DMS153 treated with DMSO at 0.1 percent for 48 hours (cell line): Measurements from ENCODE around the gene GDPGP1.

ENCODE experiments used
- DNase-seq: peaks from one replicate; lab custom pipeline; 2025; ENCODE audit not compliant: unreplicated experiment; lab: John Stamatoyannopoulos, UW

GDPGP1 gene

DNA sequence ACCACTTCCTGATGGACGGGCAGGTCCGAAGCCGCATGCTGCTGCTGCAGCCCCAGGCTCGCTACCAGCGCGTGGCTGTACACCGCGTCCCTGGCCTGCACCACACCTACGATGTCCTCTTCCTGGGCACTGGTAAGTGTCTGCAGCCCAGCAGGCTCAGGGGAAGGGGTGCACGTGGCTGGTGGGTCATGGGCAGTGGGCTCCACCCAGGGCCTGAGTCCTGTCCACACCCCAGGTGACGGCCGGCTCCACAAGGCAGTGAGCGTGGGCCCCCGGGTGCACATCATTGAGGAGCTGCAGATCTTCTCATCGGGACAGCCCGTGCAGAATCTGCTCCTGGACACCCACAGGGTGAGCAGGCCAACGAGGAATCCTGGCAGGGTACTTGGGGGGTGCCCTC lies 9.0 kb upstream of the GDPGP1 start:
- DNase-seq, result no peak

DNA sequence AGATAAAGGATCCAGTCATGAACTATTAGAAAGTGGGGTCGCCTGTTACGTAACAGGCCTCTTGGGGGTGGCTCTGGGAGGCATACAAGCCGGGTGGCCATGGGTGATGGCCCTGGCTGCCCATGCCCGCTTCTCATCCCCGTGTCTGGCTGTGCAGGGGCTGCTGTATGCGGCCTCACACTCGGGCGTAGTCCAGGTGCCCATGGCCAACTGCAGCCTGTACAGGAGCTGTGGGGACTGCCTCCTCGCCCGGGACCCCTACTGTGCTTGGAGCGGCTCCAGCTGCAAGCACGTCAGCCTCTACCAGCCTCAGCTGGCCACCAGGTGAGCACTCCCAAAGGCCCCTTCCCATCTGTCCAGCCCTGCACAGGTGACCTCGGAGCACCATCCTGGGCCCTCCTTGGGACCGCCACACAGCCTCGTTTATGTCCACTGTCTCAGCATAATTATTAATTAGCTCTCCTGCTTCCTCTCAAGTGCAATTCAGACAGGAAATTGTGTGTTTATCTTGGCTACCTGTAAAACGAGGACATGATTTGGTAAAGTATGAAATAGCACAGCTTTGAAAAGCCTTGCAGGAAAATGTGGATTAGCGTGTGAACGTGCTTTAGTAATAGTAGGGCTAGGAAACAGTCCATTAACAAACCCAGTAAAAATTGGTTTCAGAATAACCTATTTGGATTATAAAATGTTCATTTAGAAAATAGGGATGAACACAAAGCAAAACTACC lies 8.3 kb upstream of the GDPGP1 start:
- DNase-seq, result no peak

DNA sequence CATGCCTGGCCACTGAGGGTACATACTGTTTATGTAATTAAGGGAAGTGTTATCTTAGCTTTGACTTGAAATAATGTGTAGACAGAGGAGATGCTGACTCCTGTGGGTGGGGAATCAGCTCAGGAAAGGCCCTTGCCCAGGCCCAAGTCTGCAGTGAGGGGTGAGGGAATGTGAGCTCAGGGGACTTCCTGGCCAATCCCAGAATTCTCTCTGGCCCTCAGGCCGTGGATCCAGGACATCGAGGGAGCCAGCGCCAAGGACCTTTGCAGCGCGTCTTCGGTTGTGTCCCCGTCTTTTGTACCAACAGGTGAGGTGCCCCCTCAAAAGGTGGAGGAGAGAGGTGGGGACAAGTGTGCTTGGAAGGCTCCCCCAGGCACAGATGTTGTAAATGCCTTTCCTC lies 6.7 kb upstream of the GDPGP1 start:
- DNase-seq, result no peak

DNA sequence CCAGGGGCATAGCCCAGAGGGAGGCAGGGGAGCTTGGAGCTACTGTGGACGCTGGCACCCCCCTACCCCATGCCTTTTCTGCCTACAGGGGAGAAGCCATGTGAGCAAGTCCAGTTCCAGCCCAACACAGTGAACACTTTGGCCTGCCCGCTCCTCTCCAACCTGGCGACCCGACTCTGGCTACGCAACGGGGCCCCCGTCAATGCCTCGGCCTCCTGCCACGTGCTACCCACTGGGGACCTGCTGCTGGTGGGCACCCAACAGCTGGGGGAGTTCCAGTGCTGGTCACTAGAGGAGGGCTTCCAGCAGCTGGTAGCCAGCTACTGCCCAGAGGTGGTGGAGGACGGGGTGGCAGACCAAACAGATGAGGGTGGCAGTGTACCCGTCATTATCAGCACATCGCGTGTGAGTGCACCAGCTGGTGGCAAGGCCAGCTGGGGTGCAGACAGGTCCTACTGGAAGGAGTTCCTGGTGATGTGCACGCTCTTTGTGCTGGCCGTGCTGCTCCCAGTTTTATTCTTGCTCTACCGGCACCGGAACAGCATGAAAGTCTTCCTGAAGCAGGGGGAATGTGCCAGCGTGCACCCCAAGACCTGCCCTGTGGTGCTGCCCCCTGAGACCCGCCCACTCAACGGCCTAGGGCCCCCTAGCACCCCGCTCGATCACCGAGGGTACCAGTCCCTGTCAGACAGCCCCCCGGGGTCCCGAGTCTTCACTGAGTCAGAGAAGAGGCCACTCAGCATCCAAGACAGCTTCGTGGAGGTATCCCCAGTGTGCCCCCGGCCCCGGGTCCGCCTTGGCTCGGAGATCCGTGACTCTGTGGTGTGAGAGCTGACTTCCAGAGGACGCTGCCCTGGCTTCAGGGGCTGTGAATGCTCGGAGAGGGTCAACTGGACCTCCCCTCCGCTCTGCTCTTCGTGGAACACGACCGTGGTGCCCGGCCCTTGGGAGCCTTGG lies 5.9 kb upstream of the GDPGP1 start:
- DNase-seq, result no peak

DNA sequence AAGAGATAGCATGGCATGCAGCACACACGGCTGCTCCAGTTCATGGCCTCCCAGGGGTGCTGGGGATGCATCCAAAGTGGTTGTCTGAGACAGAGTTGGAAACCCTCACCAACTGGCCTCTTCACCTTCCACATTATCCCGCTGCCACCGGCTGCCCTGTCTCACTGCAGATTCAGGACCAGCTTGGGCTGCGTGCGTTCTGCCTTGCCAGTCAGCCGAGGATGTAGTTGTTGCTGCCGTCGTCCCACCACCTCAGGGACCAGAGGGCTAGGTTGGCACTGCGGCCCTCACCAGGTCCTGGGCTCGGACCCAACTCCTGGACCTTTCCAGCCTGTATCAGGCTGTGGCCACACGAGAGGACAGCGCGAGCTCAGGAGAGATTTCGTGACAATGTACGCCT lies 5.0 kb upstream of the GDPGP1 start:
- no peak for DNase-seq

DNA sequence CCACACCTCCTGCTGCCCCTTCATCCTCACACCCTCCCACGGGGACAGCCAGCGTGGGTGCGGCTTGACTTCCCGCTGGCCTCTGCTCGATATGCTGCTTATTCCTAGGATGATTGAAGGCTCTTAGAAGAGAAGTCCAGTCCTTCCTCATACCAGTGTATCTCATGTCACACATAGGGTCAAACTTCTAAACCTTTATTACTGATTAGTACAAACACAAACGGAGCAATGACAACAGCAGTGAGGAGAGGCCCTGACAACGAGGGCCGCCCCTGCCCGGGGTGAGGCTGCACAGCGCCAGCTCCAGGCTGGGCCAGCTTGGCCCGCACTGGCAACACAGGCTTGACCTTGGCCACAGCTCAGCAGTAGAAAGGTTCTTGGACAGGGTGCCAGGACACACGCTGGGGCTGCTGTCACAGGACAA lies 3.9 kb upstream of the GDPGP1 start:
- DNase-seq, result no peak

DNA sequence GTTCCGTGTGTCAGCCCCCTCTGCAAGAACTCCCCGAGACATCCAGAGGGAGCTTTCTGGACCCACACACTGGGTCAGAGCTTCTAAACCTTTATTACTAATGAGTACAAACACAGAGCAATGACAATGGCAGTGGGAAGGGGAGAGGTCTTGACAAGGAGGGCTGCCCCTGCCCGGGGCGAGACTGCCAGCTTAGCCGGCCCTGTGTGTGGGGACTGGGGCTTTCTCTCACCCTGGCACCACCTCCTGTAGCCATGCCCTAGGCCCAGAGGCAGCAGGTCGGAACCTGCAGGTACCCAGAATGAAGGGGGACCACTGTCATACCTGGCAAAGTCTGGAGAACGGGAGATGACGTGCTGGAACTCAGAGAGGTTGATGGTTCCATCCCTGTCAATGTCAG lies 3.4 kb upstream of the GDPGP1 start:
- DNase-seq, result no peak

DNA sequence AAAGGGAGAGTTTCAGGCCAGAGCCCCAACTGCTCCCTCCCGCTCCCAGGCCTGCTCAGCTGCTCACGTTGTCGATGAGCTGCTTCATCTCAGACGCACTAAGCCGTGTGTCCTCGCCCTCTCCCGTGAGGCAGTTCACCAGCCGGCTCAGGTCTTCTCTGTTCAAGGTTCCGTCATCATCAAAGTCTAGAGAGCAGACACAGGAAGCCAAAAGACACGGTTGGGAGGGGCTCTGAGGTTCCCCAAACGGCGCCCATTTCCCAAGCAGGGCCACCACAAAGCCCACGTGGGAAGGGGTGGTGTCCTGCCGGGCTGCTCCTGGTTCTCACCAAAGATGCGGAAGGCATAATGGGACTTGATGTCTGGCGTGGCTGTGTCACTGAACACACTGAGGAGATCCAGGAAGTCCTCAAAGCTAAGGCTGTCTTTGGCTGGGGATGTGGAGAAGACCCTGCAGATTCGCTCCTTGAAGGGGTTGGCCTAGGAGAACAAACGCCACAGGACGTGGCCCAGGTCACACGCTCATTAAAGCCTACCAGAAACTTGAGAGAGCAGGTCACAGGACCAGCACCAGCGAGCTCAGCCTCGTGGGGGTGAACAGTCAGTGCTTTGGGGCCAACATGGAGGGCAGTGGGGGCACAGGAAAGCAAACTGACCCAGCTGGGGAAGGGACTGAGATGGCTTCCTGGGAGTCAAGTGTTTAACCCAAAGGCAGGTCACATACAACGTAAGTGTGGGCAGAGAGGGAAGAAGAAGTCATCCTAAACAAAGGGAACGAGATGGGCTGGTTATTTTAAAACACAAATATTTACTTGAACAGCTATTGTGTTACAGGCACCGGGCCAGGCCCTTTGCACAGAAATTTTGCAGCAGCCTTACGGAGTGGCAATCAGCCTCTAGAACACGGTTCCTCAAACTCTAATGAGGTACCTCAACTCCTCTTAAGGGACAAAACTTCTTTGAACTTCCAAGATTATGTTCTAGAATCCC lies 2.7 kb upstream of the GDPGP1 start:
- no peak for DNase-seq

DNA sequence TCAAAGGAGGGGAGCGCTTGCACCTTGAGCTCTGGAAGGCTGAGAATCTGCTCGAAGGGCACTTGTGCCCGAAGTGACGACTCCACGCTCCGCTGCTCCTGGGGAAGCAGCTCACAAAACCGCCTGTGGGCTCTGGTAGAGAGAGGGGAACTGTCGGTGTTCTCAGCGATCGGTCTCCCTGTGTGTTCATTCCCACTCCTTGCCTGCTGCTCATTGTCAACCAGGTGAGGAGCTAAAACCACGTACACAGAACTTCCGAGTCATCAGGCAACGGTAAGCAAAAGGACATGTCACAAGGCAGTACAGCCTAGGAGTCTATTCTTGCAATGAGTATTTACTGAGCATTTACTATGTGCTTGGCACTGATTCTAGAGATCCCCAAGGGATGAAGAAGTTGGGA lies 1.8 kb upstream of the GDPGP1 start:
- no peak for DNase-seq

DNA sequence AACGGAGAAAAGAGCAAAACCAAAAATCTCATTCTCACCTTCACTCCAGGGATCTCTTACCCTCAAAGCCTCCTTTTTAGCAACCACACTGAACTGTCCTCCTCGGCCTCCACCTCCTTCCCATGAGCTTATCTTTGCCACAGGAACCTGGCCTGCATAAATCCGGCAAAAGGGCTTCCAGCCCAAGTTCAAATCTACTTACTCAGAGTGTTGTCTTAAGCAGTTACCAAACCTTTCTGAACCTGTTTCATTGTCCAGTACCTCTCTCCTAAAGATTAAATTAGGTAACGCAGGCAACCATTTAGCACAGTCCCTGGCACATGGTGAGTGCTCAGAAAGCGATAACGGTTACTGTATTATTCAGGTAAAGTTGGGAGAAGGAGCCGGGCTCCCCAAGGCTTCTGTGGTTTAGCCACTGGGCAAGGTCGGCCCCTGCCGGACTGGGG lies 1.0 kb upstream of the GDPGP1 start:
- DNase-seq, result no peak

DNA sequence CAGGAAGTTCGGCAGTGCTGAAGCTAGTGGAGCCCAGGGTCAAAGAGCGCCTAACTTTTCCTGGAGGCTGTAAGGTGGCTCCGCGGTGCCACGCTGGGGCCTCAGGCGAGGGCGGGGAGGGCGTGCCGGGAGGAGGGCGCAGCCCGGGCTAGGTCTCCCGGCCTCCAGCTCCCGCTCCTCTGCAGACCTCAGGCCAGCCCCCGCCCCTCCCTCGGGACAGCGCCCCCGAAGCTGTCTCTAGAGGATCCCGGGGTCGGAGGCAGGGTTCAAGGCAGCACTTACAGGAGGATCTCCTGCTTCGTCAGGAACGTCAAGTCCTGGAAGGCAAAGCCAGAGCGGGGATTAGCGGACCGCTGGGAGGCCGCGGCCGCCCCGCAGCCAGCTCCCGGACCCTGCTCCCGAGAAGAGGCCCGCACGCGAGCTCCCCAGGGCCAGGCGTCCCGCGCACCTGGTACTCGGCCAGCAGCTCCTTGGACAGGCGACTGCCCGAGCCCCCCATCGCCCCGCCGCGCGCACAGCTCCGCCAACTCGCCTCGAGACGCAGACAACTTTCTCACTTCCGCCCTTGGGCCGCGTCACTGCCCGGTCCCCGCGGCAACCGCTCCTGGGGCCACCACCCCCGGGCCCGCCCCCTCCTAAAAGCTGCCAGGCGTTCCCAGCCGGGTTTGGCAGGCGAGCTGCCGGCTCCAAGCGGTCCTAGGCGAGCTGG lies 468 bp upstream of the GDPGP1 start, which contains the start of gene CIB1:
TSS of gene CIB1 (minus strand) at position 555 of the 709 bp plus-strand sequence. CDS start at position 499, 56 bp downstream.
- peak; percentile 33 for DNase-seq

DNA sequence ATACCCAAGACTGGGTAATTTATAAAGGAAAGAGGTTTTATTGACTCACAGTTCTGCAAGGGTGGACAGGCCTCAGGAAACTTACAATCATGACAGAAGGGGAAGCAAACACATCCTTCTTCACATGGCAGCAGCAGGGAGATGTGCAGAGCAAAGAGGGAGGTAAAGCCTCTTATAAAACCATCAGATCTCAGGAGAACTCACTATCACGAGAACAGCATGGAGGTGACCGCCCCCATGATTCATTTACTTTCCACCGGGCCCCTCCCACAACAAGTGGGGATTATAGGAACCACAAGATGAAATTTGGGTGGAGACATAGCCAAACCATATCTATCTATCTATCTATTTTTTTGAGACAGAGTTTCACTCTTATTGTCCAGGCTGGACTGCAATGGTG lies 5.4 kb downstream of the GDPGP1 start:
- no peak for DNase-seq

DNA sequence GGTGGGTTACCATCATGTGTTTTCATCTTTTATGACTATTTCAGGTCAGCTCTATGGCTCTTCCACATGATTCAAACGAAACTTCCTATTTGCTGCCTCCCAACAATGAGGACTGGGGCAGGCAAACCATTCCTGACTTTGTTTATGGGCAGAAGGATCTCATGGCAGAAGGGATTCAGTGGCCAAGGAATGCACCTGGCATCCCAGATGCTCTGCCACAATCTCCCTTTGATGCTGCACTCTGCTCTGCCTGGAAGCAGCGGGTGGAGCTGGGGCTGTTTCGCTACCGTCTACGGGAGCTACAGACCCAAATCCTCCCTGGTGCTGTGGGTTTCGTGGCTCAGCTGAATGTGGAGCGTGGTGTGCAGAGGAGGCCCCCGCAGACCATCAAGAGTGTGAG lies 6.8 kb downstream of the GDPGP1 start:
- no peak for DNase-seq

DNA sequence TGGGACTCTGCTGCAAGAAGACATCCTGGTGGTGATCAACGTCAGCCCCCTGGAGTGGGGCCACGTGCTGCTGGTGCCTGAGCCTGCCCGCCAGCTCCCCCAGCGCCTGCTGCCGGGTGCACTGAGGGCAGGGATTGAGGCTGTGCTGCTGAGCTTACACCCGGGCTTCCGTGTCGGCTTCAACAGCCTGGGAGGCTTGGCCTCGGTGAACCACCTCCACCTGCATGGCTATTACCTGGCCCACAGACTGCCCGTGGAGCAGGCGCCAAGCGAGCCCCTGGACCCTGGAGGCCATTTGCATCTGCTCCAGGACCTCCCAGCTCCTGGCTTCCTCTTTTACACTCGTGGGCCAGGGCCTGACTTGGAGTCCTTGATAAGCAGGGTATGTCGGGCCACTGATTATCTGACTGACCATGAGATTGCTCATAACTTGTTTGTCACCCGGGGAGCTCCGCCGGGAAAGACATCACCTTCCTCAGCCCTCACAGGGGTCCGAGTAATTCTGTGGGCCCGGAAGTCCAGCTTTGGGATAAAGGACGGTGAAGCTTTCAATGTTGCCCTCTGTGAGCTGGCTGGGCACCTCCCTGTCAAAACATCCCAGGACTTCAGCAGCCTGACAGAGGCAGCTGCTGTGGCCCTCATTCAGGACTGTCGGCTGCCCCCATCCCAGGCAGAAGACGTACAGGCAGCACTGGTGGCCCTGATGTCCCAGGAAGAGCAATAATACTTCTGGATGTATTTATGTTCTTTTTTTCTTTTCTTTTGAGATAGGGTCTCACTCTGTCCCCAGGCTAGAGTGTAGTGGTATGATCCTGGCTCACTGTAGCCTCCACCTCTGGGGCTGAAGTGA lies 7.6 kb downstream of the GDPGP1 start:
- DNase-seq, result no peak

DNA sequence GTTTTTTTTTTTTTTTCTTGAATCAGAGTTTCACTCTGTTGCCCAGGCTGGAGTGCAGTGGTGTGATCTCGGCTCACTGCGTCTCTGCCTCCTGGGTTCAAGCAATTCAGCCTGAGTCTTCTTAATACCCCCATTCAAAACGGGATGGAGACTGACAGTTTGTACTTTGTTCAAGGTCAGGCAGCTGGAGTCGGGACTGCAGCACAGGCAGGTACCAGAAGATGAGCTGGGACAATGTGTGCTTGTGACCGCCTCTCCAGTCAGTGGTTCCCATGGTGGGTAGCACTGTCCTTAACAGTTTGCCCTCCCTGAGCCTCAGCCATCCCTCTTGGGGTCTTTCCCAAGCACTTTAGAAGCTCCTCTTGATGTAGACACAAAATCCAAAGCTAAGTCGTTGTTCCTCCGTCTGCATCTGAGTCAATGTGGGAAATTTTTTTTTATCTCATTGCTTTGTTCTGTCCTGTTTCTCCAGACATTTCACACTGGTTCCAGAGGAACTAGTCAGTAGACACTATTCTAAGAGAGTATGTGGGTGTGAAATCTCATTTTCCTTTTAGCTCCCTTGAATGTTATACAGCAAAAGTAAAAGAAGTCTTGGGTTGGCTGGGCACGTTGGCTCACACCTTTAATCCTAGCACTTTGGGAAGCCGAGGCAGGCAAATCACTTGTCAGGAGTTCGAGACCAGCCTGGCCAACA lies 10.1 kb downstream of the GDPGP1 start:
- DNase-seq, result no peak

DNA sequence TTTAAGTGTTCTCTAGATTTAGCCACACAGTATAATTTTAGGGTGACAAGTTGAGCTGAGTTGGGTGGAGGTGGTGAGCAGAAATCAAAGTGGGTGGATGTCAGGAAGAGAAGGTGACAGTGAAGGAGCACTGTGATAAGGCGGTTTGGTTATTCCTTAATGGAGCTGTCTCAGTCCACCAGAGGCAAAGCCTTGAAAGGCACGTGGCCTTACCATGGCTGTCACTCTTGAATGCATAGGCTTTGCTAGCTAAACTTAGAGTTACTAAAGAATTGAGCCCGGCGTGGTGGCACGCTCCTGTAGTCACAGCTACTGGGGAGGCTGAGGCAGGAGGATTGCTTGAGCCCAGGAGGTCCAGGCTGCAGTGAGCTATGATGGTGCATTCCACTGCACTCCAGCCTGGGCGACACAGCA lies 14.8 kb downstream of the GDPGP1 start:
- no peak for DNase-seq

DNA sequence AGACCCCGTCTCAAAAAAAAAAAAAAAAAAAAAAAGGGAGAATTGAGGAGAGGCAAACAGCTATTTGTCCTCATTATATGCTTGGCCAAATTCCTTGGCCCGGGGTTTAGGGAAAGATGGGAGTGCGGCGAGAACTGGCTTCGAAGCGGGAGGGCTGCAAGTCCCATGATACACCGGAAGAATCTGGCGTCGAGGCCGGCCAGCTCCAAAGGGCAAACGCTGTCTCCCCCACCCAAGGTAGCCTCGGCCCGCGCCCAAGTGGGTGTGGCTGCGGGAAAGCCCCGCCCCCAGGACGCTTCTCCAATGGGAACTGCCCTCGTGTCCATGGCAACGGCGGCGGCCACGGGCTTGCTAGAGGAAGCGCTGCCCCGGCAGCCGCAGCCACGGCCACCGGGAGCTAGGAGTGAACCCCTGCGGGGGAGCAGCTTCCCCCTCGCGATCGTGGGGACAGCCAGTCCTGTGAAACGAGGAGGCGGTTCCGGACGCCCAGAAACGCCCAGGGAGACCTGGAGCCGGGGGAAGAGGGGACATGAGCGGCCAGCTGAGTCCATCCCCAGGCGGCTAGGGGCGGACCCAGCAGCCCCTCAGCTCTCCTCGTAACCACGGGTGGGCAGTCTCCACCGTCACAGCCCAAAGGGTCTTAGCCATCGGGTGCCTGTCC lies 15.3 kb downstream of the GDPGP1 start, which contains the start of gene TTLL13:
TSS of gene TTLL13 (plus strand) at position 354 of the 661 bp plus-strand sequence. CDS start 1,075 bp downstream, outside the sequence.
- DNase-seq, result peak; percentile 42

DNA sequence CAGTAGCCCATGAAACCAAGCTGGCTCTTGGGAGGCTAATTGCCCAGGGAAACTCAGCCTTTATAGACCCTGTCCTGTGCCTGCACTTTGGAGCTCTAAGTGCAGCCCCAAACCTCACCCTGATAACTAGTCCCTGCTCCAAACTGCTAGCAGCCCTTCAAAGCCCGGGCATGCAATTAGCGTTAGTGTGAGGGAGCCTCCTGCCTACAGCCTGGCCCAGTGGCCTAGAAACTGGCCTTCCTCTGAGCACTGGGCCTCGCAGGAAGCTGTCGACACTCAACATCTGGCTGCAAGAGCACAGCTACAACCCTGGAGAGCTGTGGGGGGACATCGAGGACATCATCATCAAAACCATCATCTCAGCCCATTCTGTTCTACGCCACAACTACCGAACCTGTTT lies 23.8 kb downstream of the GDPGP1 start:
- DNase-seq, result no peak
